GM23248 (cell line): ENCODE measurements around the gene HCN3.

Experiments
- EZH2 ChIP-seq: fragments of 200-600 bp; sonication (generic); IDR thresholded peaks from 2 replicates; pipeline ENCODE4 v1.6.1; 2018; ENCODE audit warnings: antibody characterized with exemption, mild to moderate bottlenecking; ENCODE audit not compliant: insufficient read depth, poor library complexity, severe bottlenecking
- EZH2phosphoT487 ChIP-seq: fragments of 200-600 bp; sonication (generic); IDR thresholded peaks from 2 replicates; pipeline ENCODE4 v1.6.1; 2018; ENCODE audit warnings: antibody characterized with exemption, moderate library complexity, mild to moderate bottlenecking, low read depth; ENCODE audit not compliant: insufficient read depth

DNA sequence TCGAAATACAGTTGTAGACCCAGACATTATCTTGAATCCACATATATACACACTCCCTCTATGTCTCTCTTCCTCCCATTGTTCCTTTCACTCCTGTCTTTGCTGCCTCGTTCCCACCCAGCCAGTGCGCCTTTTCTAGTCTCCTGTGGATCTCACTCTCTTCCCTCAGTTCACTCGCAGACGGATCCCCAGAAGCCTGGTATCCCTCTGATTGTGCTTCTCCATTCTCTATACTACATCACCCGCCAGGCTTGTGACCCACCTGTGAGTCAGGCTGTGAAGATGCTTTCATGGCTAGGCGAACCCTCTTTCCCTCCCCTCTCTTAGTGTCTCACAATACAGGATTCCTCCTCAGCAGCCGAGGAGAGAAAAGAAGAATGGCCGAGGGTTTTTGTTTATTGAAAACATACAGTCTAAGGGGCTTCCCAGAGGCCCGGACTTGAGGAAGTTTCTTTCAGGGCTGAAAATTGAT, 1.5 kb downstream of the HCN3 start:
- TF ChIP-seq EZH2 (no peak), EZH2phosphoT487 (no peak)
